Stimulated activated CD4-positive, alpha-beta T cell treated with anti-CD3 and anti-CD28 coated beads, TNF-alpha, amount 100 ng/mL, for 4 hours (primary cell): ENCODE results near the gene THAP9.
"Not testable (repeated sequence)": the region's sequence is repeated elsewhere in the genome, so short reads cannot be mapped to it uniquely, and the experiment has no call there.

Experiments used
- DNase-seq, 3 experiments: peaks; one replicate each; pipeline ENCODE4 v3.0.0-alpha.2; 2020; ENCODE audit warnings: low read depth in 3 of 3

THAP9 gene

DNA sequence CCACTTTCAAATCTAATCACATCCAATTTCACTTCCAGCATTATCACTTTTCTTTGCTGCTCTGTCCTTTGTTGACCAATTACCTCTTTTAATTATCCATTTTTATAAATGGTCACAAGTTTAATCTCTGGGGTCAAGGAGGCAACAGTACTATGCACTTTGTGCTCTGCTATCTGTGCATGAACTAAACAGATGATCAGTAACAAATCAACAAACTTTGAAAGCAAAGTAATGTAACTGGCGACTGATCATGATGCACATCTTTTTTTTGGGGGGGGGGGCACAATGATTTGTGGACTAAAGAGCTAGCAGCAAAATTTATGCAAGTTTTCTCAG, 8.1 kb upstream of the THAP9 start:
- DNase-seq = no peak

GRCh38 chr4:82893942-82894341, 6.6 kb upstream of the THAP9 start:
- DNase-seq = no peak

- DNase-seq = no peak
These were observed 3.8 kb upstream of the THAP9 start for GRCh38 chr4:82896755-82897154.

- no peak for DNase-seq
These were observed 2.0 kb upstream of the THAP9 start for GRCh38 chr4:82898322-82899243.

DNA sequence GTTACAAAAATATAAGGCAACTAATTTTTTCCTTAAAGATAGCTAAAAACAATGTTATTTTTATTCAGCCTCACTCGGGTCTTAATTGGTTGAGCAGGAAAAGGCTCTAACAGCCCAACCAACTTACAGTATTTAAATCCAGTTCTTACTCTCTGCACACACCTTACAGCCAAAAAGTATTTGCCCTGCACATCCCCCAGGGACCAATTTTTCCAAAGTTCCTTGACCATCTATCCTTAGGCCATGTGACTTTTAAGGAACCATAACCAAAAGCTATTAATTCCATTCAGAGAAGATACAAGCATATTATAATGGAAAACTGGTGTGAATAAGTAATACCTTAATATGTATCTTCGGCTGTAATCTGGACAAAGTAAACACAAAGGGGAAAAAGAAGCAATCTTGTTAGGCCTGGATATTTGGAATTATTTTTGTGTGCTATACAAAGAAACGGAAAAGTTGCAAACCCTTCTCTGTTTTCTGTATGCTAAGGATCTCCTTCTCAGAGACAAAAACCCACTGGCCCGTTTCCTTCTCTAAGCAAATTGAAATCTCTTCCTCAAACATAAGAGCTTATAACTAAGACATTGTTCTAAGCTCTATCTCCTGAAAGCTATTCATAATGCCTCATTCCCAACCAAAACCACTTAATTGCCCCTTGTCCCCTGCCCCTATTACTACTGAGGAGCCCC, 1.0 kb upstream of the THAP9 start:
- DNase-seq = no peak

- DNase-seq = no peak
These were observed 497 bp upstream of the THAP9 start for GRCh38 chr4:82900066-82900410.

- DNase-seq = no peak
These were observed 716 bp downstream of the THAP9 start for GRCh38 chr4:82901183-82901718.

DNA sequence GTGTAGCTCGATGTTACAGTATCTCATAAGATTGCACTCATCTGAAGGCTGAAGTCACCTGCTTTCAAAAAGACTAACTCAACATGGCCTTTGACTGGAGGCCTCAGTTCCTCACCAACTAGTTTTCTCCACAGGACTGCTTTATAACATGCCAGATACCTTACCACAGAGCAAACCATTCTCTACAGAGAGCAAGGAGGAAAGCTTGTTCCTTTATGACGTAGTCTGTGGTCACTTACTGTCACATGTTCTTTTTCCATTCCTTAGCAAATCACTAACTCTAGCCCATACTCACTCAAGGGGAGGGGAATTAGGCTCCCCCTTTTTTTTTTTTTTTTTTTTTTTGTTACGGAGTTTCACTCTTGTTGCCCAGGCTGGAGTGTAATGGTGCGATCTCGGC, 3.2 kb downstream of the THAP9 start:
- no peak for DNase-seq

DNA sequence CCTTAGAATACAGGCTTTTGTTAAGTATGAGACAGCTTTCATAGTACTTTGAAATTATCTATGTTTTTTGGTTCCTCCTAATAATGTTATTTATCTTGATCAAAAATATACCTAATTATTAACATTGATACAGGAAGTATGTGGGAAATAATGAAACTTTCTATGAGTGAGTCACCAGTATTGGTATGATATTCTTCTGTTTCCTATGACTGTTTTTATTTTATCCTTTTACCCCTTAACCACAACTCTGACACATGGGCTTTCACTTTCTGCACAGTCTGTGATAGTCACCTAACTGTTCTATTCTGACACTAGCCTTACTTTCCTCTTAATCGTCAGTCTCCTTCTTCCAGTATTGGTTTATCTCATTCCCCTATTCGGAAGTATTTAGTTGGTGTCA, 4.7 kb downstream of the THAP9 start:
- peak in 1 of 3 experiments; percentile 13 for DNase-seq

DNA sequence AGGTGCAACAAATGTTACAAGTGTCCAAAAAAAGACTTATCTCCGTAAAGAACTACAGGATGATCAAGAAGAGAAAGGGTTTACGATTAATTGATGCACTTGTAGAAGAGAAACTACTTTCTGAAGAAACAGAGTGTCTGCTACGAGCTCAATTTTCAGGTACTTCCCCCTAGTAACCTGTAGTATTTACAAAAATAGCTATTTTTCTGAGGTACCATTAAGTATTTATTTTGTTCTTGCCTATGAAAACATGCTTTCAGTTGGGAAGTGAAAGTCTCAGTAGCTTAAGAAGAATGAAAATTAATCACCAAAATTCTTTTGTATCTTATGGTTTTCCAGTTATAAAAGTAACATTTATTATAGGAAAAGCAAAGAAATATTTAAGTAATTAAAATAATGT, 5.9 kb downstream of the THAP9 start:
- no peak for DNase-seq

DNA sequence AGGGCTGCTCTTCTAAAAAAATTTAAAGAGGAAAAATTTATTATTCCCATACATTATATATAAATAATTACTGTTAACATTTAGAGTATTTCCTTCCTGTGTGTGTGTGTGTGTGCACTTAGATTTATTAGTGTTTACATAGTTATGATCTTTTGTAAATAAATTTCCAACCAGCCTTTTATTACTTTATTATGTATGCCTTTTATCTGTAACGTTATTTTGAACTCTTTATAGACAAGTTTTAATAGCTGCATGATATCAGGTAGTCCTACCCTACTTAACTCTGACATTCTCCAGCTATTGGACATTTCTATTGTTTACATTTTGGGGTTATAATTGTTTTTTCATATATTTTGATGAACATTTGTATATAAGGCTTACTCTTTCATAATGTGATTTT, 8.8 kb downstream of the THAP9 start:
- DNase-seq = no peak

- DNase-seq = no peak
These were observed 12.8 kb downstream of the THAP9 start for GRCh38 chr4:82913305-82913704.

DNA sequence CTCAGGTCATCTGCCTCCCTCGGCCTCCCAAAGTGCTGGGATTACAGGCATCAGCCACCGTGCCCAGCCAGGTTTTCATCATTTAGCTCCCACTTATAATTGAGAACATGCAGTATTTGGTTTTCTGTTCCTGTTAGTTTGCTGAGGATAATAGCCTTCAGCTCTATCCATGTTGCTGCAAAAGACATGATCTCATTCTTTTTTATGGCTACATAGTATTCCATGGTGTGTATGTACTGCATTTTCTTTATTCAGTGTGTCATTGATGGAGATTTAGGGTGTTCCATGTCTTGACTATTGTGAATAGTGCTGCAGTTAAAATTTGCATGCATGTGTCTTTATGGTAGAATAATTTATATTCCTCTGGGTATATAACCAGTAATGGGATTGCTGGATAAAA, 13.4 kb downstream of the THAP9 start:
- DNase-seq = not testable (repeated sequence)

GRCh38 chr4:82918091-82918490, 17.6 kb downstream of the THAP9 start:
- DNase-seq = no peak

DNA sequence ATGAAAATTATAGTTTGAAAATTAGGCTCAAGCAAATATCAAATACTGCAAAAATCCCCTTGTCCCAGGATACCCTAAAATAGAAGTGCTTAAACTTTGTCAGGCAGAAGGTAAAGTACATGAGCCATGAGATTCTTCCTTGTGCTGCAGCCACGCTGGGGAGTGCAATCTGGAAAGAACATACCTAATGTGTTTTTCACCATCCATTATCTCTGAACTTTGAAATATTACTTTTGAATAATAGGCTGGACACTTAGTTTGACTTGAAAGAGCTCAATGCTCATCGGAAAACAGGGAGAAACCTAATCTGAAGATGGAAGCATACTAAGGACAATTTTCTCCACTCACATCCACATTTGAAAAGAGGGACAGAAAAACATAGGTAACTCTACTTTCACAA, 18.9 kb downstream of the THAP9 start:
- DNase-seq = no peak

DNA sequence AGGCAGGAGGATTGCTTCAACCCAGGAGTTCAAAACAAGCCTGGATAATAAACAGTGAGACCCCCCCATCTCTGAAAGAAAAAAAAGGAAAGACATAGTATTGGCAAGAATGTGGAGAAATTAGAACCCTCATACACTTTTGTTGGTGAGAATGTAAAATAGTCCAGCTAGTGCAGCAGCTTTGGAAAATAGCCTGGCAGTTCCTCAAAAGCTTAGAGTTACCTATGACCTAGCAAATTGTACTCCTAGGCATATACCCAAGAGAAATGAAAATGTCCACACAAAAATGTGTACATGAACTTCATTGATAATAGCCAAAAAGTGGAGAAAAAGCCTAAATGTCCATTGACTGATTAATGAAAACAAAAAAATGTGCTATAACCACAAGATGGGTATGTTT, 21.3 kb downstream of the THAP9 start:
- DNase-seq = no peak

GRCh38 chr4:82930848-82931755, 30.6 kb downstream of the THAP9 start:
- DNase-seq = no peak

- no peak for DNase-seq
These were observed 33.9 kb downstream of the THAP9 start for GRCh38 chr4:82934441-82934840.

DNA sequence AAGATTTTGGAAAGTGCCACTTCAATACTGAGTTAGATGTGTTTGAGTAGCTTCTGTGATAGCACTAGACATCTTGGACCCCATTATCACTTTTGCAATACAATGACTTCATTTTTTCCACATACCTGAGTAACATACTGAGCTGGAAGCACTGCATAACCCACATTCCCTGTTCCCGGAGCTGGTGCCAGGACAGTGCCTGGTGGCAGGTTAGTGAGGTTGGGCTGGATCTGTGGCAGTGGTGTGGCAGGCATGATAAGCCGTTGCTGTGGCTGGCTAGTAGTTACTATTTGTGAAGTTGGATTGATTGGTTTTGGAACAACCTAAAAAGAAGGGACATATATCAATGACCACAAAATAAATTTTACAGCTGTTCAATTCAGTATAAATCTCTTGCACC, 38.9 kb downstream of the THAP9 start:
- DNase-seq = no peak

DNA sequence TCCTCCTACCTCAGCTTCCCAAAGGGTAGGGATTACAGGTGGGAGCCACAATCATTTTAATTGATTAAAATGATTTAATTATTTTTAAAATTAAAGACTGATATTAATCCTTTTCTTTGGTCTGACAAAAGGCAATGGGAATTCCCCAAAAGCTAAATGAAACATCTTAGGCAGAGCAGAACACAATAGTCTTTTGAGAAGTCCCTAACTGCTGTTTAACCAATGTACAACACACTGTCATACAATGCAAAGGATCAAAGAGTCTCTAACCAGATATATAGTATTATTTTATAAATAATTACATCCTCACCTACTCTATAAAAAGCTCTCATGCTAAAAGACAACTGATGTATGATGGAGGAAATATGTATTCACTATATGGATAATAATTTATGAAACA, 47.0 kb downstream of the THAP9 start:
- DNase-seq = no peak

- no peak for DNase-seq
These were observed 48.2 kb downstream of the THAP9 start for GRCh38 chr4:82948647-82949204.

- DNase-seq = no peak
These were observed 50.7 kb downstream of the THAP9 start for GRCh38 chr4:82951196-82951595.
